Mononuclear cell (primary cell): ENCODE data around the gene C1S. TPM values are rescaled to one million over a fixed set of nuclear protein-coding genes. Genes with fewer than 3 reads are reported as not detected.

ENCODE experiments used
- H3K27me3 ChIP-seq: 2 replicates; pipeline ENCODE4 v1.6.0; 2011; ENCODE audit warnings: low read length, control low read depth; ENCODE audit not compliant: insufficient read depth
- H3K4me1 ChIP-seq: 2 replicates; pipeline ENCODE4 v1.5.1; 2011; ENCODE audit warnings: mild to moderate bottlenecking, low read length, control low read depth; ENCODE audit not compliant: insufficient read depth
- H3K4me3 ChIP-seq: 2 replicates; pipeline ENCODE4 v1.5.1; 2011; ENCODE audit warnings: mild to moderate bottlenecking, low read length, moderate library complexity
- H3K9me3 ChIP-seq: 2 replicates; pipeline ENCODE4 v1.5.1; 2011; ENCODE audit warnings: low read depth, mild to moderate bottlenecking, control low read depth, low read length
- total RNA-seq: library from RNA; depleted of rRNA; stranded (reverse); fragments of >200 nt; gene quantifications from one replicate; pipeline ENCODE4 v1.2.3, GENCODE V29; 2012

Gene C1S
- total RNA-seq, 1 donor, result 0.84 TPM

GRCh38 chr12:7113389-7113871 is 52.9 kb downstream of the C1S start:
- no peak overlapping the region for H3K4me3 ChIP-seq
- H3K4me1 ChIP-seq, result peaks cover 12% of the 10 kb centered on the region
- no peaks in the 10 kb centered on the region for H3K9me3 ChIP-seq
- H3K27me3 ChIP-seq, result no peaks in the 10 kb centered on the region

- no peaks in the 10 kb centered on the region for H3K9me3 ChIP-seq
- peaks cover 9% of the 10 kb centered on the region for H3K4me1 ChIP-seq
- no peaks in the 10 kb centered on the region for H3K27me3 ChIP-seq
- H3K4me3 ChIP-seq, result no peak overlapping the region
Measured at GRCh38 chr12:7114008-7114407, 53.5 kb downstream of the C1S start.

DNA sequence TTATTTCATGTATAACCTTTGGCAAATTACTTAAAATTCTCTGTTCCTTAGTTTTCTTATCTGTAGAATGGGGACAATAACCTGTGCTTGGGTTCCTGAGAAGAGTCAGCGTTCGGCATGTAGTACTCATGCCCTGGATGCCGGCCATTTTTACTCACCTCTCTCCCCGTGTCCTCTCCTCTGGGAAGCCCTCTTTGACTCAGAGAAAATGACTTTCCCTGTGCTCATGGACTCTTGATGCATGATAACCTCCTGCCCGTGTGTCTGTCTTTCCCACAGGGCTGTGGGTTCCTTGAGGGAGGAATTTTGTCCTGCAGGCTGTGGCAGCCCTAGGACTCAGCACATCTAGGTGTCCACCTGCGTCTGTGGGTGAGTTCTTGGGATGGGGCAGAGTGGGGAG is 54.3 kb downstream of the C1S start:
- H3K9me3 ChIP-seq, result no peaks in the 10 kb centered on the region
- peaks cover under 1% of the 10 kb centered on the region for H3K4me1 ChIP-seq
- no peak overlapping the region for H3K4me3 ChIP-seq
- H3K27me3 ChIP-seq, result no peaks in the 10 kb centered on the region

- Histone ChIP-seq H3K4me3 (no peak overlapping the region), H3K27me3 (no peaks in the 10 kb centered on the region), H3K9me3 (no peaks in the 10 kb centered on the region), H3K4me1 (no peaks in the 10 kb centered on the region)
Measured at GRCh38 chr12:7116196-7116595, 55.7 kb downstream of the C1S start.

GRCh38 chr12:7116916-7117315 is 56.4 kb downstream of the C1S start:
- Histone ChIP-seq H3K27me3 (no peaks in the 10 kb centered on the region), H3K4me1 (no peaks in the 10 kb centered on the region), H3K4me3 (no peak overlapping the region), H3K9me3 (no peaks in the 10 kb centered on the region)

DNA sequence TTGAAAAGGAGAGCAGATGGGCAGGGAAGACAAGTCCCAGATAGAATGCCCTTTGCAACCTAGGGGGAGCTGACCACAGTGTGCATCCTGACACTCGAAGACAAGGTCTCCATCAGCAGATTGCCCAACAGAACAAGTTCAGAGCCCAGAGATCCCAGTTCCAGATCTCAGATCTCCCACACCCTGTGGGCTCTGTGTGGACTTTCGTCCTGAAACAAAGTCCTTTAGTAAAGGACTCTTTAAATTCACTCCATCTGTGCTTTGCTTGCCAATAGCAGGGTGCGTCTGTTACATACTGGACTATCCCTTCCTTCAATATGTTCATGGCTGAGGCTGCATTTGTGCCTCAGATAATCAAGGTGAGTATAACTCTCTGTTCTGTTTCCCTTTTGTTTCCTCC is 57.2 kb downstream of the C1S start:
- Histone ChIP-seq H3K4me3 (no peak overlapping the region), H3K9me3 (no peaks in the 10 kb centered on the region), H3K27me3 (no peaks in the 10 kb centered on the region), H3K4me1 (no peaks in the 10 kb centered on the region)

DNA sequence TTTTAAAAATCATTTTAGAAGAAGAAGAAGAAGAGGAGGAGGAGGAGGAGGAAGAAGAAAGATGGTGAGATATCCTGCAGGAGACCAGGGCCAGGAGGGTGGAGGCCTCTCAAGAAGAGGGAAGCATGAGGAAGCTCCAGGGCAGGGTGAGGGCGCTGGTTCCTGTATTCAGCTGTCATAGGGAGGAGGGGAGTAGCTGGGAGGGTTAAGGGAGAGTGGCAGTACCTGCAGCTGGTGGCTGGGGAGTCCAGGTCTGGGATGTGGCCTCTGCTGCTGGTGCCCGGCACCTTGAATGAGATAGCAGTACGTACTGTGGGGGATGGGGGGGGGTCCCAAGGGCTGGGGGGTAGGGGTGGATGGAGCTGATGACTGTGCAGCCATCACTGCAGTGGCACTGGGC is 58.4 kb downstream of the C1S start:
- no peaks in the 10 kb centered on the region for H3K4me1 ChIP-seq
- no peaks in the 10 kb centered on the region for H3K27me3 ChIP-seq
- no peaks in the 10 kb centered on the region for H3K9me3 ChIP-seq
- no peak overlapping the region for H3K4me3 ChIP-seq

DNA sequence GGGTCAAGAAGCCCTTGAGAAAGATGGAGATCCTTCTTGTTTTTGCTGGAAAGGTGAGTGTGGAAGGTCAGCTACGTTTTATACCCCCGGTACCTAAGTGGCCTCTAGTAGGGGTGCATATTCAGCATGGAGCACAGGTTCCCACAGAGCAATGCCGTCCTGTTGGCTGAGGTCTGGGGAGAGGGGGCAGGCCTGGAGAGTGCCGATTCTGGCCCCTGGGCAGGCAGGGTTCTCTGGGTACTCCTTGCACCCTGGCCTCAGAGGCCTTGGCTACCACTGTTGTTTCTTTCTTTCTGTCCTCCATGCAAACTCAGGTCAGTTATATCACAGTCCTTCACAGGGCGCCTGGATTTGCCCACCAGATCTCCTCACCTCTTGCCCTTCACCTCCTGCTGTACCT is 59.6 kb downstream of the C1S start:
- Histone ChIP-seq H3K4me1 (no peaks in the 10 kb centered on the region), H3K27me3 (no peaks in the 10 kb centered on the region), H3K9me3 (no peaks in the 10 kb centered on the region), H3K4me3 (no peak overlapping the region)

Other genes starting within 250 kb of the C1S start
- gene GPR162, start 238.9 kb upstream of the C1S start, total RNA-seq, result 4.2 TPM
- 2.6 TPM for gene P3H3, start 232.3 kb upstream of the C1S start, total RNA-seq
- 0.21 TPM for gene GNB3, start 219.8 kb upstream of the C1S start, total RNA-seq
- gene CDCA3, start 209.4 kb upstream of the C1S start, total RNA-seq, result 0.10 TPM
- 16.4 TPM for gene USP5, start 208.6 kb upstream of the C1S start, total RNA-seq
- 202 TPM for gene TPI1, start 193.2 kb upstream of the C1S start, total RNA-seq
- gene SPSB2, start 187.4 kb upstream of the C1S start, total RNA-seq, result 1.6 TPM
- gene LRRC23, start 155.9 kb upstream of the C1S start, total RNA-seq, result 4.3 TPM
- 11.4 TPM for gene ENO2, start 146.1 kb upstream of the C1S start, total RNA-seq
- gene ATN1, start 132.8 kb upstream of the C1S start, total RNA-seq, result 4.6 TPM
- gene RNU7-1, start 116.9 kb upstream of the C1S start, total RNA-seq, result not detected
- gene C12orf57, start 116.7 kb upstream of the C1S start, total RNA-seq, result 274 TPM
- 99.9 TPM for gene PTPN6, start 109.4 kb upstream of the C1S start, total RNA-seq
- 131 TPM for gene PHB2, start 90.1 kb upstream of the C1S start, total RNA-seq
- gene EMG1, start 89.8 kb upstream of the C1S start, total RNA-seq, result 30.6 TPM
- 11.0 TPM for gene LPCAT3, start 42.2 kb upstream of the C1S start, total RNA-seq
- 1.4 TPM for gene C1R, start 31.7 kb downstream of the C1S start, total RNA-seq
- gene C1RL, start 48.5 kb downstream of the C1S start, total RNA-seq, result 10.6 TPM
- gene RBP5, start 68.2 kb downstream of the C1S start, total RNA-seq, result not detected
- 13.0 TPM for gene CLSTN3, start 69.7 kb downstream of the C1S start, total RNA-seq
- 11.9 TPM for gene PEX5, start 129.0 kb downstream of the C1S start, total RNA-seq
- gene ACSM4, start 243.4 kb downstream of the C1S start, total RNA-seq, result not detected